ENCODE data around the gene TMPRSS7. TPM values are rescaled to one million over a fixed set of nuclear protein-coding genes. Genes with fewer than 3 reads are reported as not detected.

Gene TMPRSS7
- polyA plus RNA-seq, 1 donor from 2014 or later = 0.52 TPM

- Histone ChIP-seq H3K4me3 (ENCODE audit: low read length) (peak within 1 kb of the TSS; percentile 71), H3K9me2 (ENCODE audit: insufficient read depth, low read length) (no peaks in the 10 kb centered on the region), H3K9me3 (ENCODE audit: low read length) (no peaks in the 10 kb centered on the region), H2AFZ (ENCODE audit: low read depth, low read length) (no peak within 1 kb of the TSS), H3K27ac (ENCODE audit: low read length) (no peak within 1 kb of the TSS), H3K27me3 (ENCODE audit: insufficient read depth, low read depth, low read length) (peaks cover 24% of the 10 kb centered on the region), H3K79me2 (replicated peaks; ENCODE audit: insufficient read depth, low read length) (no peaks in the 10 kb centered on the region), H3K36me3 (ENCODE audit: insufficient read depth, low read length) (no peaks in the 10 kb centered on the region), H3K9ac (ENCODE audit: low read length) (no peak within 1 kb of the TSS), H3F3A (ENCODE audit: insufficient read depth, low read length, poor library complexity, severe bottlenecking) (no peaks in the 10 kb centered on the region), H3K4me2 (ENCODE audit: low read length) (peak within 1 kb of the TSS; percentile 44), H4K20me1 (ENCODE audit: insufficient read depth) (no peaks in the 10 kb centered on the region)
- TF ChIP-seq POLR2AphosphoS5 (IDR thresholded peaks at IDR 0.05) (peak; percentile 9), EP300 (conservative IDR thresholded peaks at IDR 0.05; ENCODE audit: poor library complexity, severe bottlenecking) (no peak), TAF1 (IDR thresholded peaks at IDR 0.05; ENCODE audit: low read depth) (no peak), RAD21 (conservative IDR thresholded peaks at IDR 0.05) (no peak), SMC3 (conservative IDR thresholded peaks at IDR 0.05; ENCODE audit: poor library complexity) (no peak), MXI1 (conservative IDR thresholded peaks at IDR 0.05; ENCODE audit: poor library complexity, severe bottlenecking) (peak; percentile 52), REST (IDR thresholded peaks at IDR 0.05; ENCODE audit: borderline replicate concordance) (no peak)
Observed at GRCh38 chr3:112086076-112086854, 51.7 kb downstream of the TMPRSS7 start, which contains the start of gene C3orf52. Gene C3orf52, plus strand, starts transcription at chr3:112086389. Its CDS starts 19 bp downstream, at chr3:112086408.

GRCh38 chr3:112086875-112087524 lies 52.5 kb downstream of the TMPRSS7 start:
- Histone ChIP-seq H3F3A (ENCODE audit: insufficient read depth, low read length, poor library complexity, severe bottlenecking) (no peaks in the 10 kb centered on the region), H4K20me1 (ENCODE audit: insufficient read depth) (no peaks in the 10 kb centered on the region), H3K36me3 (ENCODE audit: insufficient read depth, low read length) (no peaks in the 10 kb centered on the region), H3K27me3 (ENCODE audit: insufficient read depth, low read depth, low read length) (peaks cover 24% of the 10 kb centered on the region), H3K79me2 (replicated peaks; ENCODE audit: insufficient read depth, low read length) (no peaks in the 10 kb centered on the region), H3K9me3 (ENCODE audit: low read length) (no peaks in the 10 kb centered on the region), H3K4me2 (ENCODE audit: low read length) (no peak overlapping the region), H3K9me2 (ENCODE audit: insufficient read depth, low read length) (no peaks in the 10 kb centered on the region), H3K27ac (ENCODE audit: low read length) (no peak overlapping the region), H3K4me3 (ENCODE audit: low read length) (peak overlapping the region; percentile 71), H2AFZ (ENCODE audit: low read depth, low read length) (no peak overlapping the region), H3K9ac (ENCODE audit: low read length) (no peak overlapping the region)
- TF ChIP-seq EZH2 (IDR thresholded peaks at IDR 0.05; ENCODE audit: borderline replicate concordance, insufficient read depth, low read length, poor library complexity, severe bottlenecking) = no peak
- no peak for TF ChIP-seq SMC3 (conservative IDR thresholded peaks at IDR 0.05; ENCODE audit: poor library complexity)
- TF ChIP-seq TAF1 (IDR thresholded peaks at IDR 0.05; ENCODE audit: low read depth) = no peak
- no peak for TF ChIP-seq MXI1 (conservative IDR thresholded peaks at IDR 0.05; ENCODE audit: poor library complexity, severe bottlenecking)
- TF ChIP-seq REST (IDR thresholded peaks at IDR 0.05; ENCODE audit: borderline replicate concordance) = no peak
- TF ChIP-seq CTCF (IDR thresholded peaks at IDR 0.05; ENCODE audit: poor library complexity, severe bottlenecking) = no peak
- no peak for TF ChIP-seq EP300 (conservative IDR thresholded peaks at IDR 0.05; ENCODE audit: poor library complexity, severe bottlenecking)
- TF ChIP-seq POLR2AphosphoS5 (IDR thresholded peaks at IDR 0.05) = no peak
- TF ChIP-seq RAD21 (conservative IDR thresholded peaks at IDR 0.05) = no peak
